Effector CD4-positive, alpha-beta T cell (primary cell): ENCODE measurements around the gene TULP4.
"Not testable (repeated sequence)": the region's sequence is repeated elsewhere in the genome, so short reads cannot be mapped to it uniquely, and the experiment has no call there.

Experiments used
- DNase-seq: peaks from one replicate; pipeline ENCODE4 v3.0.0-alpha.2; 2020

The TULP4 gene

DNA sequence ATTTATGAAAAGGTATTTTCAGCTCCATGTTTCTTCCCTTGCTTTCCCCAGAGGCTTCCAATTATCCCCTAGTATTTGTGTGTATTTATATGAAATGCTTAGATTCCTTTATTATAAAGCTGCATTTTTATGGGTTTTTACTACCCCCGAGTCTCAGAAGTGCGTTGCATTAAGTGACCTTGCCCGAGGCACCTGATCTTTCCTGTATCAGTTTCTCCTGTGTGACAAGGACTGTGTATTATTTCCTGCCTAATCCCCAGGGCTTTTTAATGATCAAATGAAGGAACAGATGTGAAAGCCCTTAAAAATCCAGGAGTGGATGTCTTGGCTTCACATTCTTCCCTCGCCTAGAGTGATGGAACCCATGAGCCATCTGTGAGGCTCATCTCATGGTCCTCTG, 118.8 kb downstream of the TULP4 start:
- no peak for DNase-seq

DNA sequence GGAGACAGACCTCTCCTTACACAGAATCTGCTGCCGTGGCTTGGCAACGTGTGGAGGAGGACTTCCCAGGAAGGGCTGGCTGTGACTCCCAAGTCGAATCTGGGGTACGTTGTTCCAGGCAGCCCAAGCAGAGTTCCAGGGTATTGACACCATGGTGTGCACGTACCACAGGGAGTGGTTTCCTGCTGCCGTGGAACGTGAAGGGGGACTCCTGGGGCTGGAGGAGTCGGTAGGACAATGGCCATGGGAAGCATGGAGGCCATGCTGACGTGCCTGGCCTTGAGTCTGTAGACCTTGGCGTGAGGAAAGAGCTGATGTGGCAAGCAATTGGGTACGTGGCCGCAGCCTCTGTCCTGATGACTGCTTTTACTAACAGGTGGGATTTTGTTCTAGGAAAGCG, 119.3 kb downstream of the TULP4 start:
- DNase-seq, result no peak

DNA sequence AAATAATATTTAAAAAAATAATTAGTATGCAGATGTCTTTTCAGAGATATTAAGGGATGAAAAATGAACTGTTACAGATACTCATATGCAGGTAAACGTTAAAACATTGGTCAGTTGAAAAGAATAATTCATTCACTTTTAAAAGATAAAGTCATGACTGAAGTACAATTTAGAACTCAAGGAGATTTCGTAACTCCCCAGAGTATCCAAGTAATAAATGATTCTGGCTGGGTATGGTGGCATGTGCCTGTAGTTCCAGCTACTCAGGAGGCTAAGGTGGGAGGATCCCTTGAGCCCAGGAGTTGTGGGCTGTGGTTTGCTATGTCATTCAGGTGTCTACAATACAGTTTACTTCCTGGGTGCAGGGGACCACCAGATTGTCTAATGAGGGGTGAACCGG, 125.3 kb downstream of the TULP4 start:
- DNase-seq, result no peak

DNA sequence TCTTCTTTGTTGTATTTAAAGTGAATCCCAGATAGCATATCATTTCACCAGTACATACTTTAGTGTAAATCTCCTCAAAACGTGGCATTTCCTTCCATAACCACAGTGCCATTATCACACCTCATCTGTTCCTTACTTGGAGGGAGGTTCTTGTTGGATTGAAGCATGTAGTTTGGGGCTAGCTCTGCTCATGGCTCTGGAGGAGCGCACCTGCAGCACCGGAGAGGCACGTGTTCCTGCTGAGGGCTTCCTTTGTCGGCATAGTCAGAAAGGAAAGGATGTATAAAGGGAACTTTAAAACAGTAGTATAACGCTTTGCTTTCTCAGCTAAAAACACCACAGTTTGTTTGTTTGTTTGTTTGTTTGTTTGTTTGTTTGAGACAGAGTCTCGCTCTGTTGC, 126.0 kb downstream of the TULP4 start:
- DNase-seq, result no peak

DNA sequence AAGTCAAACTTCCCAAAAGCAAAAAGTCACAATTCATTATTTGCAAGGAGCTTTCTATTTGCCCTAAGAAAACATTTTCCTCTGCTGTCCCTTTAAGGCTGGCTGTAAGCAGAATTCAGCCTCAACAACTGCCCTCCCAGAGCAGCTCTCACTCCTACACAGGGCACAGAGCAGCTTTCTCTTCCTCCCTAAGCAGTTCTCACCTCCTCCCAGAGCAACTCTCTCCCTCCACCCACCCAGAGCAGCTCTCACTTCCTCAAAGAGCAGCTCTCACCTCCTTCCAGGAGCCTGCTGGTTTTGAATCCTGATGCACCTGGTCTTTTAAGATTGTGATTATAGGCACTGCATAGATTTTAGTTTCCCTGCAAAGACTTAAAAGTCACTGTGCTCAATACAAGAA, 127.0 kb downstream of the TULP4 start:
- no peak for DNase-seq

DNA sequence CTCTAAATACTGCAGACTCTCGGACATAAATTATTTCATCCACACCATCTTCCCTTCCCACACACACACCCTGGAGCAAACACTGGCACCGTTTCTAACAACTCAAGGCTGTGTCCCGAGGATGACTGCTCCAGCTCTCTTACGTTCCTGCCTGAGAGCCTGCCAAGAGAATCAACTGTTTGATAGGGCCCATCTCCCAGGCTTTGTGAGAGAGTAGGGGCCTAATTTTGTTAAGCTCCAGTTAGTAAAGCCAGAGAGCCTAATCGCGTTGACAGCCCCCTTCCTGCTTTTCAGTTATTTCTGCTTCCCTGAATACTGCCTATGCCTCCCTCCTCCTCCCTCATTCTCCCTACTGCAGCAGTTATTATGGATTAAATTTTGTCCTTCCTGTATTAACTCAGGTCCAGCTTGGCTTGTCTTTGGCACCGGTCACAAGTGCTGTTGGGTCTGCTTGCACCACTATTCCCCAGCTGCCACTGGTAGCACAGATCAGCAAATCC, 129.5 kb downstream of the TULP4 start:
- no peak for DNase-seq

DNA sequence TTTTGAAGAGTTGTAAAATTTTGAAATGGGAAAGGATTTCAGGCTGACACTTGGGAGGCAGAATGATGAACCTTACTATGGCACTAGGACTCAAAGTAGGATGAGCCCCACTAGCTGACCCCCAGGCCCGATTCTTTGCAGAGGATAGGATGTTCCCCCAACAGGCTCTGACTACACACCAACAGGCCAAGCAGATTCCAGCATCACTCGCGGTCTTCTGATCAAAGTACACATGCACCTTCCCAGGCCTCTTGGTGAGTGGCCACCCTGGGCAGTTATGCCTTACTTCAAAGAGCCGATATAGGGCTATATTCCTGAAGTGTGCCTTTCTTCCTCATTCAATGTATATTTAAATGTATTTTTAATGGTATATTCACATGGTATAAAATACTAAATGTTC, 130.0 kb downstream of the TULP4 start:
- no peak for DNase-seq

DNA sequence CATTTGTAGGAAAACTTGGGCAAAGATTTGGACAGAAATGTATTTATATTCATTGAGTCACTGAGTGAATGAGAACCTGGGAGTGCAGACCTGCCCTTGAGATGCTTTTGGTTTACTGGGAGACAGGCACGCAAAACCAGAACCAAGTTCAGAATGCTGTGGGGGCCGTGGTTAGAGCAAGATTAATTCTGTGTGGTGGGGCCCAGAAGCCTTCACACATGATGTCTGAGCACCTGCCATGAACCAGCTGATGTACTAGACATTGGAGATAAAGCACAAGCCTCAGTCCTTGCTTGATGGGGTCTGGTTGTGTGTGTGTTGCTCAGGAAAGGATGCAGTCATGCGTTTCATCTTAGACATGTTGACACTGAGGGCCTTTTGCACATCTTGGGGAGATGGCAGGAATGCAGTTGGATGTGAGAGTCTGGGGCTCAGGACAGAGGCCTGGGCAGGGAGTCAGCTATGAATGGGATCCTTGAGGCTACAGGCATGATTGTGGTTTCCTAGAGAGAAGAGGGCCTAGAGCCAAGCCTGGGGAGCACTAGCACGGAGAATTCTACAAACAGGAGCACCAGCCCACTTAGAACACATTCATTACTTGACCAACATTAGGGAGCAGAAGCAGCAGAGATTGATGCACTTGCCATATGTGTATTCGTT, 133.3 kb downstream of the TULP4 start:
- DNase-seq, result no peak

DNA sequence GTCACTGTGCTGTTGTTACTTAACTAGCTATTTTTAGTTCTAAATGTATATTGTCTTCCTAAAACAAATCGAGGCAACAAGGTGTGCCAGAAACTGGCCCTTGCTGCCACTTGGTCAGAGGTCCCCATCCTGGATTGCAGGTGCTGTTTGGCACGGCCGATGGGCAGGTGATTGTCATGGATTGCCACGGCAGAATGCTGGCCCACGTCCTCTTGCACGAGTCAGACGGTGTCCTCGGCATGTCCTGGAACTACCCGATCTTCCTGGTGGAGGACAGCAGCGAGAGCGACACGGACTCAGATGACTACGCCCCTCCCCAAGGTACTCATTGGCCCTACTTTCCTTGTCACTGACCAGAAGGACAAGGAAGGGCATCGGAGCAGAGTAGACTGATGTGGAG, 136.6 kb downstream of the TULP4 start:
- no peak for DNase-seq

DNA sequence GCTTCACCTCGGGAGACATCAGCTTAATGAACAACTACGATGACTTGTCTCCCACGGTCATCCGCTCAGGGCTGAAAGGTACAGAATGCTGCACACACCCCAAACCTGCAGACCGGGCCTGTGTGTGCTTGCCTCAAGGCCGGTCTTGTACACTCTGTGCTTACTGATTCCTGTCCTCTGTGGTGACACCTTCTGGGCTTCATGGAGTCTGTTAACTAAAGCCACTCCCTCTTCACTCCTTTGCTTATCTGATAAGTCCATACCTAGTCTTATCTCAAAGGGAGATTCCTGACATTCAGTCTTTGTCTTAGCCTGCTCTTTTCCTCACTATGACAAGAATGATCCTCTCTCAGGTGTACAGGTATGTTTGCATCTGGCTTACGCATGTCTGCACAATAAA, 139.9 kb downstream of the TULP4 start:
- no peak for DNase-seq

DNA sequence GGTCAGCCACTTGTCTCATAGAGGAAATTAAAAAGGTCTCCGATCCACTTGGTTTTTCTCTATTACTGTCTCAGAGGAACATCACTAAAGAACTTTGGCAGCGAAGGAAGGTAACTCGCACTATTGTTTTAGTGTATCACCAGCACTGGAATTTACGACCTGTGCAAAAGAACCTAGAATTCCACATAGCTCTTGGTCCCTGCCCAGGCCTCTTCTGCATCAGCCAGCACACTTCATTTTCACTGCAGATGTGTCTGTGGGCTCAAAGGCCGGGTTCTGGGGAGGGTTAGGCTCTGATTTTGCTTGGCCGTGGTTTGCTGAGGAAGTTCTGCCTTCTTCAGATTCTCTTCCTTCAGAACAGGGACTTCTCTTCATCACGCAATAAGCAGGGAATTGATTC, 144.9 kb downstream of the TULP4 start:
- DNase-seq, result no peak

DNA sequence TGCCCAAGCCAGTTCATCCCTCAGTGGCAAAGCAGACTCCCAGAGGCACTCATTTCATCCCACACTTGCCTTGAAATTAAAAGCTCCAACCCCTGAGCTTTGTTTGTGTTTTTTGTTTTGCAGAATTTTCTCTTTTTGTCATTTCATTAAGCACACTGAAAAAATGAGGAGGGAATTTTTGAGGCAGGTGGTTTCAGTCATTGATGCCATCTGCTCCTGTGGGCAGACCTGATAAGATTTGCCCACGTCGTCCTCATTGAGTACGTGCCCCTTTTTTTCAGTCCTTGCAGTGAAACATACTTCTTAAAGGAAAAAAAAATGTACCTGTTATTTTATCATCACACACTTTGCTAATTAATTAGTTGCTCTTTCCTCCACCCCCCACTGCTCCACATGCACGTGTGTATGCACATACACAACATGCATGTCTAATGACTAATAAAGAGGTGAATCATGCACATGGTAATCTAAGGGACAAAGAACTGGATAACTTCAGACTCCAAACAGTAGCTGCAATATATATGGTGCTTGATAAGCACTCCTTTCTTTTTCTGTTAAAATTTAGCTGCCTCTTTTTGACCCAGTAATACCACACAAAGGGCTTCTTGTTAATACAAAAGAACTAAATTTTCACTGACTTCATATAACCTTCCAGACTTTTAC, 145.5 kb downstream of the TULP4 start:
- no peak for DNase-seq

DNA sequence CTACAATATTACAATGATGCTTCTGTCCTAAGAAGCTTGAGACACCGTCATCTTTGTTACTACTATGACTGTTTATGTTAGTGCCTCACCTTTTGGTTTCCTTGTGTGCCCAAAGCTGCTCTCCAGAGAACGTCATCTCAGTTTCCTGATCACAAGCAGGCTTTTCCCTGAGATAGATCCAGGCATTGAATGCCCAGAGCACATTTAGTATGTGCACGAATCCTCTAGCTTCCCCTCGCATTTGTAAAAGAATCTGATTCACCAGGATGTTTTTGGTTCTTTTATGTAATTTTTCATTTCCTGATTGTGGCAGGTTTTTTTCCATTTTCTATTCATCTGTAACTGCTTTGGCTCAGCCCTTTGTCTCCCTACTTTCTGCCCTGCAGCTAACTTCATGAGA, 147.5 kb downstream of the TULP4 start:
- DNase-seq, result no peak

DNA sequence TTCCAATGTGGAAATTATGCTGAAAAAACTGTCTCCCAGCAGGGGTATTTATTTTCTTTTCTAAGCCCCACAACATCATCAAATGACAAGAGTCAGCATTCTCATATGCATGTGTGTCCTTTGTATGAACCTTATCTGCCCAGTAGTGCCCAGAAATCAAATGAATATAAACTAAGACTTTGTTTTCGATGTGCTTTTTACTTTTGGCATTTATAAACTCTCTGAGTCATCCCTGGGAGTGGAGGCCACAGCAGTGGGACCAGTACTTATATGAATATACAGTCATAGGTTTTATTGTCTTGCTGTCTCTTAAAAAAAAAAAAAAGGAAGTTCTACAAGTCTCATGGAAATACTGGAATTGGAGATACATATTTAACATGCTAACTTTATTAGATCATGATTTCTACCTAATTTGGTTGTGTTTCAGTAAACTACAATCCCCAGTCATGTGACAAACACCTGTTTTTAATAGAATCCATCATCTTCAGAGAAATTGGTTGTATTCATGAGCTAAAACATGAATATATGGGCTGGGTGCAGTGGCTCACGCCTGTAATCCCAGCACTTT, 148.4 kb downstream of the TULP4 start:
- DNase-seq, result no peak

DNA sequence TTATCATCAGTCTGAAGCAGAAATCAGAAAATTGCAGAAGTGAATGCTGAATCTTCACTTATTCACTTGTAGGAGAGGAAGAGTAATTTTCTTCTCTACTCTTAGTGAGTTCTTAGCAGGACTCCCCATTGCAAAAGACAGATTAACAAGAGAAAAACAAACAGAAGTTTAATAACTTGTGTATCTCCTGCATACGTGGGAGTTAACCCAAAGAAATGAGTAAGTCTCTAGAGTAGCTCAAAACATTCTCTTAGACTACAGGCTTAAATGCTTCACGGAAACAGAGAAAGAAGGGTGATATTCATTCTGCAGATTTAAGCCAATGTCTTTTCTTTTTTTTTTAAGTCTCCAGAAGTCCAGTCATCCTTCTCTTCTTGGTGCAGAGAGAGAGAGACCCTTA, 149.7 kb downstream of the TULP4 start:
- DNase-seq, result no peak

DNA sequence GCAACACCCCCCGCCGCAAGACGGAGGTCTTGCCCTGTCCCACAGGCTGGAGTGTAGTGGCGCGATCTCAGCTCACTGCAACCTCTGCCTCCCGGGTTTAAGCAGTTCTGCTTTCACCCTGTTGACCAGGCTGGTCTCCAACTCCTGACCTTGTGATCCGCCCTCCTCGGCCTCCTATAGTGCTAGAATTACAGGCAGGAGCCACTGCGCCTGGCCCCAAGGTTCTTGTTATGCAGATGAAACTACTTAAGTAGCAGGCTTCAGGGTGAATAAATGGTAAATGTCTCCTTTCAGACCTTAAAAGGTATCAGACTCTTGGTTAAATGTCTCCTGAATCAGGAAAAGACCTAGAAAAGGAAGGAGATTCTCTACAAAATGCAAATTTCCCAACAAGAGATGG, 152.2 kb downstream of the TULP4 start:
- DNase-seq, result no peak

DNA sequence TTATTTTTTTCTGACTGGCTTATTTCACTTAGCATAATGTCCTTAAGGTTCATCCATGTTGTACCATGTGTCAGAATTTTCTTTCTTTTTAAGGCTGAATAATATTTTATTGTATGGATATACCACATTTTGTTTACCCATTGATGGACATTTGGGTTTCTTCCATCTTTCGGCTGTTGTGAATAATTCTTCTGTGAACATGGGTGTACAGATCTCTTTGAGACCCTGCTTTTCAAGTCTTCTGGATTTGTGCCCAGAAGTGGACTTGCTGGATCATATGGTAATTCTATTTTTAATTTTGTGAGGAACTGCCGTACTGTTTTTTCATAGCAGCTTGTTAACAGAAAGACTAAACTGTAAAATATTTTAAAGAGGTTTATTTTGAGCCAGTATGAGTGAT, 153.0 kb downstream of the TULP4 start:
- DNase-seq, result no peak

DNA sequence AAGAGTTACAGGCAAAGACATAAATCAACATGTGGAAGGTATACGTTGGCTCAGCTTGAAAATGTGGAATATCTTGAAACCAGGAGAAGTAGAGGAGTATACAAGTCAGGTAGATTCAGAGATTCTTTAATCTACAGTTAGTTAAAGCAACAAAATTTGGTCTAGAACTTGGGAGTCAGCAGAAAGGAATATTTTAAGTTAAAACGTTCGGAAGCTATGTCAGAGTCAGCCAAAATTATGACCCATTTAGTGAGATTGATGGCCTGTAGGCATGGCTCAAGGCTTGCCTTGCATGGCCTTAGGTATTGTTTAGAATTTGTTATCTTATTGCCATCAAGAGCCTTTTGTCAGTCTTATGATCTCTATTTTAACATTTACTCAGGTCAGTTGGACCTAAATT, 153.5 kb downstream of the TULP4 start:
- DNase-seq, result no peak

DNA sequence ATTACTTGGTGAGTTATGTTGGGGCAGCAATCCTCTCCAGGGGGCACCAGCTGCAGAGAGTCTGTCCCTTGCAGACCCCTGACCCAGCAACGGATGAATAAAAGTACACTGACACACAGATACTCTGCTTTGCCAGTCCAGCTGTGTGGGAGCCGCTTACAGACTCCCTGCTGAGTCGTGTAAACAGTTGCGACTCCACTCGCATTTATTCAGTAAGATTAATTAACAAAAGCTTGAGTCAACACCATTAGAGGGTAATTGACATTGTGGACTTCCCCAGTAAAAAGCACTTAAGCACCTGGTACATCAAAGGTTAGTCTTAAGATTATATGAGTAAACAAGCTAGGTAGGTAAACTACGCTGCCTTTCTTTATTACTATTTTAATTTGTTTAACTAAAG, 155.7 kb downstream of the TULP4 start:
- no peak for DNase-seq

DNA sequence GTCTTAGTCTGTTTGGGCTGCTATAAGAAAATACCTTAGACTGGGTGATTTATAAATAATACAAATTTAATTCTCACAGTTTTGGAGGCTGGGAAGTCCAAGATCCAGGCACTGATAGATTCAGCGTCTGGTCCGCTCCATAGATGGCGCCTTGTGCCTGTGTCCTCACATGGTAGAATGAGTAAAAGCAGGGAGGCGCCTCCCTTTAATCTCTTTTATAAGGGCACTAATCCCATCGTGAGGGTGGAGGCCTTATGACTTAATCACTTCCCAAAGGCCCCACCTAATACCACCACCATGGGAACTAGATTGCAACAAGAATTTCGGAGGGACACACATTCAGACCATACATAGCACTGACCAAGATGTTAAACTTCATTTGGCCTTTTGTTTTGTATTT, 156.4 kb downstream of the TULP4 start:
- no peak for DNase-seq

DNA sequence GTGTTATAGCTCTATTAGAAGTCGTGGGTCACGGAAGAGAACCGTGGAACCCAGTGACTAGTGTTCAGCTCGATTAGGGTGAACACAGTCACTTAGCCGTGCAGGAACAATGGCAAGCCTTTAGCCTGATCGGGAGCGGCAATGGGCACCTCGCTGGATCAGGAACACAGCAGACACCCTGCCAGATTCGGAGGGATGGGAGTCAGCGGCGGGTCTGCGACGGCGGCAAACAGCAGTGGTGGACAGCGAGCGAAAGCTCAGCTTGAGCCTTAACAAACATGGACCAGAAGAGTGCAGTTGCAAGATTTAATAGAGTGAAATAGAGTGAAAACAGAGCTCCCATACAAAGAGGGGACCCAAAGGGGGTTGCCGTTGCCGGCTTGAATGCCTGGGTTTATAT, 157.8 kb downstream of the TULP4 start:
- DNase-seq, result not testable (repeated sequence)

DNA sequence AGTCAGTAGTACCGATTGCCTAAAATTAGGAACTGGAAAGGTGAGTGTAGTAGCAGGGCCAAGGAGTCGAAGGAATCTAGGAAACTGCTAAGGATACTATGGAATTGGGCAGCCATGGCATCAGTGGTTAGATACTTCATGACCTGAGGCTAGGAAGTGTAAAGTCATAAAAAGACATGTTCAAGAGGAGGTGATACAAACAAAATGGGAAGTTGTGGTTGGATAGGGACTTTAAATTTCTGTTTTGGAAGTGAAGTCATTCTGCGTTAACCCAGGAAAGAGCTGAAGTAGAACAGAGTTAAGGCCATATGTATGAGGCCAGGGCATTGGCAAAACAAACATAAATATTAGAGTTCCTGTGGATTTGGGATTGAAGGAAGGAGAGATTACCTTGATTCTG, 159.1 kb downstream of the TULP4 start:
- no peak for DNase-seq

DNA sequence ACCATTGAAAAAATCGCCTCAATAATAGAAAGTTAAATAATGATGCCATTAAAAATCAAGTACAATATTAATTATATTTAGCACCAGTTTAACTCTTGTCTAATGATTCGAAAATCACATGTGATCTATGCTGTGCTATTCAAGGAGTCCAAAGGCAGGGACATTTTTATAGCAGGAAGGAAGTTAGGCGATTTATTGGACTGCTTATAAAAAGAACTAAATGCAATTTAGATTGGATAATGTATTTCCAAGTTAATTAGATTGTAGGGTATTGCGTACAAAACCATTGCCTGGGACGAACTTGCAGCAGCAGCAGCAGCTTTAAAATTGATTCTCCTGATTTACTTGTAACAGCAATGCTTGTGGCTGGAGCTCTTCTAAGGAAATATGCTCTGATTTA, 160.2 kb downstream of the TULP4 start:
- DNase-seq, result no peak

DNA sequence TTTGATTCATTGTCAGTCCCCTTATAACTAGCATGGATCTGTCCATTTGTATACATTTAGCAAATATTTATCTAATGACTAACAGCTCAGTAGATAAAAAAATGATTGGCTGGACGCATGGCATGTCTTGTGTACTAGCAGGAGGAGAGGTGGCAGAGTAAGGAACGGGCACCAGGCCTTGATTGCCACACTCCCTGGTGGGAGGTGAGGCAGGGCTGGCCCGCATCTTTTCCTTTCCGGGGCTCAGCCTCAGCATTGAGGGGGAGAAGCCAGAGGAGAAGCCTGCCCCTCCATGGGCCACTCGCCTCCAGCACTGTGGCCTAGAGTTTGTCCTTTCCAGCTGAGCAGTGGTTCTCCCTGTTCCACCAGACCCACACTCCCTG, 162.7 kb downstream of the TULP4 start:
- no peak for DNase-seq
